Fibroblast of the aortic adventitia (primary cell): Measurements from ENCODE around the gene FNTB. TPM values are rescaled to one million over a fixed set of nuclear protein-coding genes. Genes with fewer than 3 reads are reported as not detected.

ENCODE experiments used
- DNase-seq: peaks from one replicate; pipeline ENCODE4 v3.0.0-alpha.2; 2010; ENCODE audit warnings: low read depth
- H3K4me3 ChIP-seq: 2 replicates; pipeline ENCODE4 v1.5.1; 2011; ENCODE audit warnings: low read depth, mild to moderate bottlenecking, control low read depth, low read length, moderate library complexity
- total RNA-seq: library from RNA; depleted of rRNA; stranded (reverse); fragments of >200 nt; gene quantifications from 2 replicates; pipeline ENCODE4 v1.2.3, GENCODE V29; 2012; ENCODE audit warnings: low replicate concordance
- TF ChIP-seq, protein P1 (sequence below): IDR thresholded peaks from 2 replicates; pipeline ENCODE4 v1.5.1; 2011; ENCODE audit warnings: mild to moderate bottlenecking, low read length, control low read depth, inconsistent platforms; ENCODE audit not compliant: insufficient read depth

The FNTB gene
- total RNA-seq, 1 donor = 19.3 TPM

DNA sequence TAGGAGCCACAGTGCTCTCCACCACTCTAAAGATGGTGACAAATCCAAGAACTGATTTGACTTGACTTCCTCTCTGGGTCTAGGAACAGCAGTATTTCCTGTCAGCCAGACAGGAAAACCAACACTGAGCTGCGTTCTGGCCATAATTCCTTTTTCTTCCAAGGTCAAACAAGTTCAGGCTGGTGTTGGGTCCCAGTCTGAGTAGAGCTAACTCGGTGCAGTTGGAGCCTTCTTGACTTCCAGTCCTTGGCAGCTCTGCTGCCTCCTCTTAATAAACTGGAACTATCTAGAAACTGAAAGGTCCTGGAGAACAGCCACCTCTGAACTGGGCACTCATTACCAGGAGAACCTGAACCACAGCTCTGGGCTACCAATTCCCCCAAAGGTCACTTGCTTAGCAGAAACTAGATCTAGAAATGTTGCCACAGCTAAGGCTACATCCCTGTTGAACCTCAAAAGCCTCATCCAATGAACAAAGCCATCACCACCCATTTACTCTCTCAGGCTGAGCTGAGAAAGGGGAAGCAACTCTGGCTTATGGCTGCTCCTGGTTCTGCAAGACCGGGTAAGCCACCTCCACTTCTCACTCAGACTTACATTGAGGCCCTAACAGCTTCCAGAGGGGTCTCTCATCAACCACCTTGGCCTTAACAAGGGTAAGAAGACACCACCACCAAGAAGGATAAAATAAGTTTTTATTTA is 87.9 kb downstream of the FNTB start:
- DNase-seq = no peak
- TF ChIP-seq, protein P1, sequence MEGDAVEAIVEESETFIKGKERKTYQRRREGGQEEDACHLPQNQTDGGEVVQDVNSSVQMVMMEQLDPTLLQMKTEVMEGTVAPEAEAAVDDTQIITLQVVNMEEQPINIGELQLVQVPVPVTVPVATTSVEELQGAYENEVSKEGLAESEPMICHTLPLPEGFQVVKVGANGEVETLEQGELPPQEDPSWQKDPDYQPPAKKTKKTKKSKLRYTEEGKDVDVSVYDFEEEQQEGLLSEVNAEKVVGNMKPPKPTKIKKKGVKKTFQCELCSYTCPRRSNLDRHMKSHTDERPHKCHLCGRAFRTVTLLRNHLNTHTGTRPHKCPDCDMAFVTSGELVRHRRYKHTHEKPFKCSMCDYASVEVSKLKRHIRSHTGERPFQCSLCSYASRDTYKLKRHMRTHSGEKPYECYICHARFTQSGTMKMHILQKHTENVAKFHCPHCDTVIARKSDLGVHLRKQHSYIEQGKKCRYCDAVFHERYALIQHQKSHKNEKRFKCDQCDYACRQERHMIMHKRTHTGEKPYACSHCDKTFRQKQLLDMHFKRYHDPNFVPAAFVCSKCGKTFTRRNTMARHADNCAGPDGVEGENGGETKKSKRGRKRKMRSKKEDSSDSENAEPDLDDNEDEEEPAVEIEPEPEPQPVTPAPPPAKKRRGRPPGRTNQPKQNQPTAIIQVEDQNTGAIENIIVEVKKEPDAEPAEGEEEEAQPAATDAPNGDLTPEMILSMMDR = no peak
- no peak overlapping the region for H3K4me3 ChIP-seq

DNA sequence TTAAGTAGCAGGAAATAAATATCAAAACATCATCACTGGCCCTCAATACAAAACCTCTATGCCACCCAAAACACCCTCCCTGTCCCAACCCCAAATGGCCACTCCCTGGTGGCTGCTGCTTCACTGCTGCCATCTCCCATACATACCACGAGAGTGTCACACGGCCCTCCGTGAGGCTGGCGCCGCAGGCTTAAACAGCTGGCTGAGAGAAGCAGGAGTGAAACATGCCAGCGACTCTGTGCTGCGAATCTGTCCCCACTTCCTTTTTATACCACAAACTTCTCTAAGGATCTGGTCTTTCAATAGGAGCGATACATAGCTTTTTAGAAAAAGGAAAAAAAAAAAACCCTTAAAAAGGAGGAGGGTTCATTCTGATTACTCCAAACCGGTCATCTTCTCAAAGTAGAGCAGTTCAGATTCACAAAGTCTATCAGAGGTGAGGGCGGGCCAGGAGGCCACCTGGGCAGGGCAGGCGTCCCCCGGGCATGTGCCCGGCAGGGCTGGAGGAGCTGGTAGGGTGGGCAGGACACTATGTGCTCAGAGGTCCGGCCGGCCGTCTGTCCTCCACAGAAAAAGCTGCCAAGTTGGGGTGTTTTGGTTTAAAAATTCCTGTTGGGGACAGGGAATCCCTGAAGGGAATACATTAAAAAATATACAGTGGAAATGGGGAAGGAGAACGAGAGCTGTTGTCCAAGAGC is 89.1 kb downstream of the FNTB start:
- DNase-seq = no peak
- H3K4me3 ChIP-seq = no peak overlapping the region
- TF ChIP-seq, protein P1 = no peak

DNA sequence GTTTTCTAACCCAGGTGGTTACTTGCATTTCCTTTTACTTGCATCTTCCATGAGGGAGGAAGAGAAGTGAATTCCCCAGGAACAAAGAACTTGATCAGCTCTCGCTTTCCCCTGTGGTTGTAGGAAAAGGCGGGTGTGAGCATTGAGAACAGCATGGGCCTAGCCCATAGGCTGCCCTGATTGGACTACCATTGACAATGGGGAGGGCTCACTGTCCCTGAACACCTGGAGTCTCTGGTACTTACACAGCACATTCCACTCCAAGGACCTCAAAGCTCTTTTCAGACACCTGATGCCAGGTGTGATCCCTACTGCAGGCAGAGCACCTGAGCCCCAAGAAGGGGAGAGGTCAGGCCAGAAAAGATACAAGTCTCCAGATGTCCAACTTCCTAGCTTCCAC is 90.6 kb downstream of the FNTB start:
- no peak overlapping the region for H3K4me3 ChIP-seq
- DNase-seq = no peak
- TF ChIP-seq, protein P1 = no peak

DNA sequence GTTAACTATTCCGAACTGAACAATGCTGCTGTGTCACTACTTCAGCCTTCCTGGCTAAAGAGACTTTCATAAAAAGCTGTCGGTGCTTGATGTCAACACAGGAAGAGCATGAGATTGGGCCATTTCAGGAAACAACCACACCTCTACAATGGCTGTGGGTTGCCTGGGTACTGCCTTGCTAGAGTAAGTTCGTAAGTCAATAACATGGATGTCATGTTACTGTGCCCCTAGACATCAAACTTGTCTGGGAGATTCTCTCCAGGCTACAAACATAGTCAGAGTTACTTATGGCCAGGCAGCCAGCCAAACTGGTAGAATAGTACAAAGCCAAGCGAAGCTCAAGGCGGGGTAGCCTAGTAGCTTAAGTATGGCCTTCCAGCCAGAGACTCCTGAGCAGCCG is 92.5 kb downstream of the FNTB start:
- TF ChIP-seq, protein P1 = no peak
- DNase-seq = no peak
- H3K4me3 ChIP-seq = no peak overlapping the region

DNA sequence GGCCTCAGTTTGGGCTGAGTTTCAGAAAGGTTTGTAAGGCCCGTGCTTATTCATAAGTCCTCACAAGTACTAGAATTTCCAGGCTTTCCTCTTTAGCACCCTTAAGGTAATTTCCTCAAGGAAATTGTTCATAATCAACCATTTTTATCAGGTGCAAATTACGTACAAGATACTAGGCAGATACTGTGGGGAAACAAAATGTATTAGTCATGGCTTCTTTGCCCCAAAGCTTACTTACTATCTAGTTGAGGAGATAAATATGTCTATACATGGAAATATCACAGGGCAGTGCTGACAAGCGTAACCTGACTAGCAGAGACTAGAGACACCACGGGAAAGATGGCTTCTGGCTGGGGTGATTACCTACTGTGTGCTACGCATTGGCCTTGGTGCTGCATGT is 93.1 kb downstream of the FNTB start:
- no peak overlapping the region for H3K4me3 ChIP-seq
- TF ChIP-seq, protein P1 = no peak
- no peak for DNase-seq

DNA sequence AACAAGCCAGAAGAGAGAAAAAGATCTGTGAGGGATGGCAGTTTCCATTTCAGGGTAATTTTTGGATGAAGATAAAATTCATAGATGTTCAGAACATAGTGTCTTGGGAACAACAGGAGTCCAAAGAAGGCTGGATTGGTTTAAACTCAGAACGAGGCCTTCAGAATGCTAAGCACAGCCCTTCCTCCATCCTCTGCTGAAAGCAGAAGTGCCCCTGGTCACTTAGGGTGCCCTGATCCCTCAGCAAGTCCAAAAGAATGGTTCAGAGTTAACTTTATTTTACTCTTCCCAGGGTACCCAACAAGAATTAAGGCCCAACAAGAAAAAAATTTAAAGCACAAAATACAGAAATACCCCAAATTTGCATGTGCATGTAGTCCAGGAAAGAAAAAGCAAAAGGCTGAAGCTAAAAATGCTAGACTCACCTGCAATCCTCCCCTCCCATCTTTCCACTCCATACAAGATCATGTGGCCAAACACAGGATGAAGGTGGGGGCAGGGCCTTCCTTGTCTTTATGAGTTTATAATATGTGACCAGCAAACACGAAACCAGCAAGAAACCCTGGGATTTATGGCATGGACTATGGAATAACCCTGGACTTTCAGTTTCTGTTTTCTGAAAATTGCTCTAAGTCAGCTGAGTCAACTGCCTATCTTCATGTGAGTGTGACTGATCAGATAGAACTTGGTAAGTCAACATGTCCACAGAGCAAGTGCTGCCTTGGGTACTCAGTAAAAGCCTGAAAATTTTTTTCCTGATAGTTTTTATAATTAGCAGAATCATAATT is 94.5 kb downstream of the FNTB start:
- DNase-seq = peak; percentile 30
- H3K4me3 ChIP-seq = no peak overlapping the region
- TF ChIP-seq, protein P1 = no peak
